Liver (tissue), 9 donors: ENCODE measurements around the gene PDZRN4. TPM values are rescaled to one million over a fixed set of nuclear protein-coding genes. Genes with fewer than 3 reads are reported as not detected.

Experiments
- DNase-seq: peaks from one replicate; pipeline ENCODE4 v3.0.0-alpha.2; 2017; ENCODE audit warnings: low spot score
- H3K27ac ChIP-seq, 2 donors: one replicate each; pipeline ENCODE4 v1.7.0; 2013; ENCODE audit warnings: inconsistent platforms in 2 of 2, low read length in 2 of 2, control low read depth in 1 of 2, low read depth in 1 of 2, mild to moderate bottlenecking in 1 of 2
- H3K27me3 ChIP-seq, 4 donors: one replicate each; pipeline versions ENCODE4 v1.6.1 to v1.7.0; 2013; ENCODE audit warnings: low read length in 3 of 4, inconsistent platforms in 1 of 4, mild to moderate bottlenecking in 1 of 4, moderate library complexity in 1 of 4; ENCODE audit not compliant: control insufficient read depth in 4 of 4, insufficient read depth in 4 of 4
- H3K36me3 ChIP-seq, 4 donors: one replicate each; pipeline versions ENCODE4 v1.6.1 to v1.7.0; 2013; ENCODE audit warnings: low read length in 3 of 4, mild to moderate bottlenecking in 3 of 4, low read depth in 1 of 4, moderate library complexity in 1 of 4; ENCODE audit not compliant: control insufficient read depth in 4 of 4, insufficient read depth in 3 of 4
- H3K4me1 ChIP-seq, 4 donors: one replicate each; pipeline versions ENCODE4 v1.6.1 to v1.7.0; 2013; ENCODE audit warnings: low read length in 3 of 4, mild to moderate bottlenecking in 3 of 4, moderate library complexity in 1 of 4; ENCODE audit not compliant: control insufficient read depth in 4 of 4, insufficient read depth in 4 of 4
- H3K4me3 ChIP-seq, 3 donors: one replicate each; pipeline versions ENCODE4 v1.6.1 to v1.7.0; 2013; ENCODE audit warnings: low read length in 3 of 3, control low read depth in 1 of 3, low read depth in 1 of 3, mild to moderate bottlenecking in 1 of 3
- H3K9ac ChIP-seq, 2 donors: one replicate each; pipeline ENCODE4 v1.7.0; 2013; ENCODE audit warnings: low read length in 2 of 2, mild to moderate bottlenecking in 2 of 2, moderate library complexity in 2 of 2, control low read depth in 1 of 2, low read depth in 1 of 2
- H3K9me3 ChIP-seq, 4 donors: one replicate each; pipeline versions ENCODE4 v1.6.1 to v1.7.0; 2013; ENCODE audit warnings: low read length in 3 of 4; ENCODE audit not compliant: control insufficient read depth in 4 of 4
- EGR1 ChIP-seq, 2 donors: IDR thresholded peaks; 2 replicates each; pipeline ENCODE4 v1.6.1; 2016 to 2018; ENCODE audit warnings: antibody characterized with exemption in 2 of 2, low read depth in 2 of 2
- FOXA1 ChIP-seq: IDR thresholded peaks from 2 replicates; pipeline ENCODE4 v1.6.1; 2016; ENCODE audit warnings: antibody characterized with exemption
- FOXA2 ChIP-seq: IDR thresholded peaks from 2 replicates; pipeline ENCODE4 v1.6.1; 2016; ENCODE audit warnings: antibody characterized with exemption
- GABPA ChIP-seq, 2 donors: IDR thresholded peaks in 1 of 2; conservative IDR thresholded peaks in 1 of 2; 2 replicates each; pipeline ENCODE4 v1.6.1; 2016; ENCODE audit warnings: antibody characterized with exemption in 2 of 2, mild to moderate bottlenecking in 1 of 2, moderate library complexity in 1 of 2
- HNF4A ChIP-seq, 2 donors: conservative IDR thresholded peaks; 2 replicates each; pipeline ENCODE4 v1.6.1; 2016; ENCODE audit warnings: antibody characterized with exemption in 2 of 2, mild to moderate bottlenecking in 2 of 2
- HNF4G ChIP-seq: IDR thresholded peaks from 2 replicates; pipeline ENCODE4 v1.6.1; 2016; ENCODE audit warnings: antibody characterized with exemption
- JUND ChIP-seq, 2 donors: IDR thresholded peaks; 2 replicates each; pipeline ENCODE4 v1.6.1; 2016; ENCODE audit warnings: antibody characterized with exemption in 2 of 2
- NR2F2 ChIP-seq: IDR thresholded peaks from 2 replicates; pipeline ENCODE4 v1.6.1; 2016; ENCODE audit warnings: antibody characterized with exemption
- RAD21 ChIP-seq, 2 donors: IDR thresholded peaks; 2 replicates each; pipeline ENCODE4 v1.6.1; 2016; ENCODE audit warnings: antibody characterized with exemption in 2 of 2, mild to moderate bottlenecking in 2 of 2
- RXRA ChIP-seq, 2 donors: IDR thresholded peaks; 2 replicates each; pipeline ENCODE4 v1.6.1; 2017 to 2018; ENCODE audit warnings: antibody characterized with exemption in 2 of 2, mild to moderate bottlenecking in 1 of 2
- SP1 ChIP-seq: IDR thresholded peaks from 2 replicates; pipeline ENCODE4 v1.6.1; 2018; ENCODE audit warnings: antibody characterized with exemption, mild to moderate bottlenecking
- TAF1 ChIP-seq: conservative IDR thresholded peaks from 2 replicates; pipeline ENCODE4 v1.6.1; 2016; ENCODE audit warnings: antibody characterized with exemption, mild to moderate bottlenecking
- YY1 ChIP-seq: IDR thresholded peaks from 2 replicates; pipeline ENCODE4 v1.6.1; 2016; ENCODE audit warnings: antibody characterized with exemption, mild to moderate bottlenecking
- WGBS: extraction: QIAGEN DNeasy Blood & Tissue Kit; methylation state at CpG from one replicate; pipeline ENCODE4 v1.1.7; 2013; 5-methylcytosine and 5-hydroxymethylcytosine counted together
- polyA plus RNA-seq, 2 donors: library from polyadenylated mRNA; stranded (reverse) in 1 of 2; unstranded in 1 of 2; fragments of 200-250 nt in 1 of 2; fragments of >200 nt in 1 of 2; fragmentation: Nextera tagmentation in 1 of 2; extraction: Ambion mirVana in 1 of 2; gene quantifications; one replicate each; pipeline versions ENCODE4 v1.2.1 to v1.2.3, GENCODE V29; 2013 to 2015
- total RNA-seq, 2 donors: library from RNA; depleted of rRNA; stranded (reverse); fragments of >200 nt; gene quantifications; one replicate each; pipeline ENCODE4 v1.2.3, GENCODE V29; 2014
- TF ChIP-seq, protein P1 (sequence below): IDR thresholded peaks from 2 replicates; pipeline ENCODE4 v1.6.1; 2016; ENCODE audit warnings: antibody characterized with exemption
- TF ChIP-seq, protein P2 (sequence below): IDR thresholded peaks from 2 replicates; pipeline ENCODE4 v1.6.1; 2016; ENCODE audit warnings: antibody characterized with exemption
- TF ChIP-seq, protein P3 (sequence below): IDR thresholded peaks from 2 replicates; pipeline ENCODE4 v1.6.1; 2016; ENCODE audit warnings: antibody characterized with exemption
- TF ChIP-seq, protein P4 (sequence below): fragments of 150-350 bp; IDR thresholded peaks from 2 replicates; pipeline ENCODE4 v1.5.1; 2017; ENCODE audit warnings: improper control_type of control experiment, low read depth, low read length; ENCODE audit not compliant: missing input control
- TF ChIP-seq, protein P5 (sequence below): IDR thresholded peaks from 2 replicates; pipeline ENCODE4 v1.6.1; 2016; ENCODE audit warnings: antibody characterized with exemption, mild to moderate bottlenecking
- donor health status: healthy.
- donor health status: healthy.
- donor health status: healthy.
- donor health status: healthy.
- donor health status: healthy.

Gene PDZRN4
- total and polyA plus RNA-seq, 4 donors, result 0.11 to 1.1 (median 0.24) TPM

DNA sequence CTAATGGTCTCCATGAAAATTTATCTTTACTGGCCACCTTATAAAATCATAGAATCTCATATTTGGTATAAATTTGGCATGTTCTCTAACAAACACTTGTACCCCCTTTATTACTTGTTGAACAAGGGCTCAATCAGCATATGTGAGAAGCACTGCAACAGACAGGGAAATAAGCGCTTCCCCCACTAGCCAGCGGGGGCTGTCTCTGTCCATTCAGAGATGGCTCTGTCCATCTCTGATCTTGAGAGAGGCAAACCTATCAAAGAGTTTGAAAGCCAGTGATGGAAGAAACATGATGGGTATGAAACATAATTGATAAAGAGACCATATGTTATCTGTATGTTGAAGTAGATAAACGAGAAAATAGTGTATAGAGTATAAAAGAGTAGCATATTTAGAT is 326.8 kb downstream of the PDZRN4 start:
- Histone ChIP-seq H3K4me3 (no peak overlapping the region), H3K36me3 (no peaks in the 10 kb centered on the region), H3K9me3 (no peaks in the 10 kb centered on the region), H3K27me3 (peaks cover 0 to 5% (median 0%) of the 10 kb centered on the region in 4 donors), H3K27ac (no peak overlapping the region), H3K4me1 (no peaks in the 10 kb centered on the region), H3K9ac (no peak overlapping the region)
- TF ChIP-seq RXRA (IDR thresholded peaks at IDR 0.05) (no peak), TAF1 (no peak)
- TF ChIP-seq, protein P1, sequence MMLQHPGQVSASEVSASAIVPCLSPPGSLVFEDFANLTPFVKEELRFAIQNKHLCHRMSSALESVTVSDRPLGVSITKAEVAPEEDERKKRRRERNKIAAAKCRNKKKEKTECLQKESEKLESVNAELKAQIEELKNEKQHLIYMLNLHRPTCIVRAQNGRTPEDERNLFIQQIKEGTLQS, result no peak
- no peak for DNase-seq
- 85% methylated on average over 3 of the region's 3 CpGs for WGBS

DNA sequence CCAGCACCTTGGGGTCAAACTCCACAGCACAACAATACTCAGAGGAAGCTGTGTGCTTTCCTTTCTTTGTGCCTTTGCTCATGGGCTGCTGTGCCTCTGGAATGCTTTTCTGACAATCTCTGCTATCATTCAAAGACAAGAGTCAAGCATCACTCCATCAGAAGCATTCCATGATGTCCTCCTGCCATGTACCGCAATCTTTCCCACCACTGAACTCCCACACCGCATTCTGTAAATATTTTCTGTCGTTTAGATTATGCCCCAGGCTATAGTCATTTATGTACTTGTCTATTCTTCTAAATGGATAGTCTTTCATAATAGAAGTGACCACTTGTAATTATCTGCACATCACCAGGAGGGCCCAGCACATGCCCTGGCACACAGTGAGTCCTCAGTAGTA is 327.8 kb downstream of the PDZRN4 start:
- no peak overlapping the region for H3K9ac ChIP-seq
- no peak overlapping the region for H3K4me3 ChIP-seq
- WGBS, result 82% methylated on average over 3 of the region's 3 CpGs
- TF ChIP-seq GABPA (IDR thresholded peaks at IDR 0.05 in 1 of 2, conservative IDR thresholded peaks at IDR 0.05 in 1 of 2) (no peak), TAF1 (no peak), HNF4A (conservative IDR thresholded peaks at IDR 0.05) (no peak), RXRA (IDR thresholded peaks at IDR 0.05) (no peak), SP1 (no peak), FOXA1 (no peak), NR2F2 (no peak), EGR1 (IDR thresholded peaks at IDR 0.05; ENCODE audit: low read depth in 2 of 2) (no peak), HNF4G (no peak), RAD21 (IDR thresholded peaks at IDR 0.05) (no peak), FOXA2 (no peak), JUND (IDR thresholded peaks at IDR 0.05) (no peak), YY1 (no peak)
- TF ChIP-seq, protein P1, result no peak
- TF ChIP-seq, protein P2, sequence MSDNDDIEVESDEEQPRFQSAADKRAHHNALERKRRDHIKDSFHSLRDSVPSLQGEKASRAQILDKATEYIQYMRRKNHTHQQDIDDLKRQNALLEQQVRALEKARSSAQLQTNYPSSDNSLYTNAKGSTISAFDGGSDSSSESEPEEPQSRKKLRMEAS, result no peak
- TF ChIP-seq, protein P3, sequence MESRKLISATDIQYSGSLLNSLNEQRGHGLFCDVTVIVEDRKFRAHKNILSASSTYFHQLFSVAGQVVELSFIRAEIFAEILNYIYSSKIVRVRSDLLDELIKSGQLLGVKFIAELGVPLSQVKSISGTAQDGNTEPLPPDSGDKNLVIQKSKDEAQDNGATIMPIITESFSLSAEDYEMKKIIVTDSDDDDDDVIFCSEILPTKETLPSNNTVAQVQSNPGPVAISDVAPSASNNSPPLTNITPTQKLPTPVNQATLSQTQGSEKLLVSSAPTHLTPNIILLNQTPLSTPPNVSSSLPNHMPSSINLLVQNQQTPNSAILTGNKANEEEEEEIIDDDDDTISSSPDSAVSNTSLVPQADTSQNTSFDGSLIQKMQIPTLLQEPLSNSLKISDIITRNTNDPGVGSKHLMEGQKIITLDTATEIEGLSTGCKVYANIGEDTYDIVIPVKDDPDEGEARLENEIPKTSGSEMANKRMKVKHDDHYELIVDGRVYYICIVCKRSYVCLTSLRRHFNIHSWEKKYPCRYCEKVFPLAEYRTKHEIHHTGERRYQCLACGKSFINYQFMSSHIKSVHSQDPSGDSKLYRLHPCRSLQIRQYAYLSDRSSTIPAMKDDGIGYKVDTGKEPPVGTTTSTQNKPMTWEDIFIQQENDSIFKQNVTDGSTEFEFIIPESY, result no peak
- TF ChIP-seq, protein P4, sequence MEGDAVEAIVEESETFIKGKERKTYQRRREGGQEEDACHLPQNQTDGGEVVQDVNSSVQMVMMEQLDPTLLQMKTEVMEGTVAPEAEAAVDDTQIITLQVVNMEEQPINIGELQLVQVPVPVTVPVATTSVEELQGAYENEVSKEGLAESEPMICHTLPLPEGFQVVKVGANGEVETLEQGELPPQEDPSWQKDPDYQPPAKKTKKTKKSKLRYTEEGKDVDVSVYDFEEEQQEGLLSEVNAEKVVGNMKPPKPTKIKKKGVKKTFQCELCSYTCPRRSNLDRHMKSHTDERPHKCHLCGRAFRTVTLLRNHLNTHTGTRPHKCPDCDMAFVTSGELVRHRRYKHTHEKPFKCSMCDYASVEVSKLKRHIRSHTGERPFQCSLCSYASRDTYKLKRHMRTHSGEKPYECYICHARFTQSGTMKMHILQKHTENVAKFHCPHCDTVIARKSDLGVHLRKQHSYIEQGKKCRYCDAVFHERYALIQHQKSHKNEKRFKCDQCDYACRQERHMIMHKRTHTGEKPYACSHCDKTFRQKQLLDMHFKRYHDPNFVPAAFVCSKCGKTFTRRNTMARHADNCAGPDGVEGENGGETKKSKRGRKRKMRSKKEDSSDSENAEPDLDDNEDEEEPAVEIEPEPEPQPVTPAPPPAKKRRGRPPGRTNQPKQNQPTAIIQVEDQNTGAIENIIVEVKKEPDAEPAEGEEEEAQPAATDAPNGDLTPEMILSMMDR, result no peak
- TF ChIP-seq, protein P5, sequence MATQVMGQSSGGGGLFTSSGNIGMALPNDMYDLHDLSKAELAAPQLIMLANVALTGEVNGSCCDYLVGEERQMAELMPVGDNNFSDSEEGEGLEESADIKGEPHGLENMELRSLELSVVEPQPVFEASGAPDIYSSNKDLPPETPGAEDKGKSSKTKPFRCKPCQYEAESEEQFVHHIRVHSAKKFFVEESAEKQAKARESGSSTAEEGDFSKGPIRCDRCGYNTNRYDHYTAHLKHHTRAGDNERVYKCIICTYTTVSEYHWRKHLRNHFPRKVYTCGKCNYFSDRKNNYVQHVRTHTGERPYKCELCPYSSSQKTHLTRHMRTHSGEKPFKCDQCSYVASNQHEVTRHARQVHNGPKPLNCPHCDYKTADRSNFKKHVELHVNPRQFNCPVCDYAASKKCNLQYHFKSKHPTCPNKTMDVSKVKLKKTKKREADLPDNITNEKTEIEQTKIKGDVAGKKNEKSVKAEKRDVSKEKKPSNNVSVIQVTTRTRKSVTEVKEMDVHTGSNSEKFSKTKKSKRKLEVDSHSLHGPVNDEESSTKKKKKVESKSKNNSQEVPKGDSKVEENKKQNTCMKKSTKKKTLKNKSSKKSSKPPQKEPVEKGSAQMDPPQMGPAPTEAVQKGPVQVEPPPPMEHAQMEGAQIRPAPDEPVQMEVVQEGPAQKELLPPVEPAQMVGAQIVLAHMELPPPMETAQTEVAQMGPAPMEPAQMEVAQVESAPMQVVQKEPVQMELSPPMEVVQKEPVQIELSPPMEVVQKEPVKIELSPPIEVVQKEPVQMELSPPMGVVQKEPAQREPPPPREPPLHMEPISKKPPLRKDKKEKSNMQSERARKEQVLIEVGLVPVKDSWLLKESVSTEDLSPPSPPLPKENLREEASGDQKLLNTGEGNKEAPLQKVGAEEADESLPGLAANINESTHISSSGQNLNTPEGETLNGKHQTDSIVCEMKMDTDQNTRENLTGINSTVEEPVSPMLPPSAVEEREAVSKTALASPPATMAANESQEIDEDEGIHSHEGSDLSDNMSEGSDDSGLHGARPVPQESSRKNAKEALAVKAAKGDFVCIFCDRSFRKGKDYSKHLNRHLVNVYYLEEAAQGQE, result no peak
- H3K9me3 ChIP-seq, result no peaks in the 10 kb centered on the region
- no peaks in the 10 kb centered on the region for H3K4me1 ChIP-seq
- H3K27ac ChIP-seq, result no peak overlapping the region
- H3K27me3 ChIP-seq, result peaks cover 0 to 5% (median 0%) of the 10 kb centered on the region in 4 donors
- no peaks in the 10 kb centered on the region for H3K36me3 ChIP-seq
- no peak for DNase-seq
